IPS-NIHi7 (cell line): Measurements from ENCODE around the gene PSMA5.

Source experiments
- DNase-seq: peaks from one replicate; pipeline ENCODE4 v3.0.0; 2012; ENCODE audit warnings: mixed read lengths; ENCODE audit errors: extremely low spot score

Gene PSMA5

DNA sequence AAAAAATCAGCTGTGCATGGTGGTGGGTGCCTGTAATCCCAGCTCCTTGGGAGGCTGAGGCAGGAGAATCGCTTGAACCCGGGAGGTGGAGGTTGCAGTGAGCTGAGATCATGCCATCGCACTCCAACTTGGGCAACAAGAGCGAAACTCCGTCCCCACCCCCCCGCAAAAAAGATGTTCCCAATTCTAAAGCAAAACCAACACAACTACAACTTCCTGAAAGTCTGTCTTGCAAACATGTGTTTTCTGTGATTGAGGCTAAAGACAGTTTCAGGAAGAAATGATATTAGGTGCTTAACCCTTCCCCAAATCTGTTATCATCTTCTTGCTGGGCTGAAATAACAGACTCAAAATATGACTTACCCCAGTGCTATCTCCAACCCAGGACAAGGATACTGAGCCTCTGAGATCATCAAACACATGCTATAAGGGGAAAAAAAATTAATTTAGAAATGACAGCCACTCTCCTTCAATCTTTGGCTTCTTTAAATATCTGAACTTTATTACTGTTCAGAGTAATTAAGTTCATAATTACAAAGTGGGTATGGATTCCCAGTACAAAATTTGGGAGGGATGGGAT lies 57.0 kb downstream of the PSMA5 start:
- DNase-seq, result no peak

DNA sequence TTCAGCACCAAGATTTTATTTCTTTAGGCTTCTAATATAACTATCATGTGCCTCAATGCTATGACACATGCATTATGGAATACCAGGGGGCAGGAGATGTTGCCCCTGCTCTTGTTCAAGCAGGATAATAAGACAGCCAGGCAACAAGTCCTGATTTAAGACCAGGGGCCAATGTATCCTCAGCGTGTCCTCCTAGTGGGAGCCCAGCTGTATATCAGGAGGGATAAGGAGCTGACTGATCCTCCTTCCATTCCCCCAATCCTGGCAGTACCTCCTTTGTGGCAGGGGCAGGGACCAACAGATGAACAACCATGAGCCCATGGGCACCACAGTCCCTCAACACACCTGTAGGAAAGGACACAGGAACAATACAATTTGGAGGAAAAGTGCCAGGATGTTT lies 57.8 kb downstream of the PSMA5 start:
- DNase-seq, result peak; percentile 24

GRCh38 chr1:109367626-109368025 lies 58.6 kb downstream of the PSMA5 start:
- no peak for DNase-seq

DNA sequence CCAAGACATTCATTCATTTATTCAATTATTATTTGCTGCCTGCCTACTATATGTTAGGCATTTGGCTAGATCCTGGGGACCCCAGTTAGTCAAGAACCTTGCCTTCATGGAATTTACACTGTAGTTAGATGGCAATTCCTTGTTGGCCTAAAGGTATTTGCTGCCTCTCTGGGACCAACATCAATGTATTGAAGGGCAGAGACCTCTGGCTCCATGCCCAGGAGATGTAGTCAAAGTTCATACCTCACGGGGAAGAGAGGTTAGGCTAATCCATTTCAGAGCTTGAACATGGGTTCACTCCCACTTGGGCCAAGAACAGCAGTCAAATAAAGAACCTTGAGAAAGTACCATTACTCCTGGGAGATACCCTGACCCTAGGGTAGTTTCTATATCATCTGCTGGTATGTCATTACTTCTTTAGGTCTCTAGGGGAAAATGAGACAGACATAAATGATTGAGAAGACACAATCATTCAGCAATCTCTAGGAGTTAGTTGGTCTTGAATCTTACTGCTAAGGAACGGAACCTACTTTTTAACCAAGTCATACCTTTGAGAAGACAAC lies 60.5 kb downstream of the PSMA5 start:
- DNase-seq, result no peak

DNA sequence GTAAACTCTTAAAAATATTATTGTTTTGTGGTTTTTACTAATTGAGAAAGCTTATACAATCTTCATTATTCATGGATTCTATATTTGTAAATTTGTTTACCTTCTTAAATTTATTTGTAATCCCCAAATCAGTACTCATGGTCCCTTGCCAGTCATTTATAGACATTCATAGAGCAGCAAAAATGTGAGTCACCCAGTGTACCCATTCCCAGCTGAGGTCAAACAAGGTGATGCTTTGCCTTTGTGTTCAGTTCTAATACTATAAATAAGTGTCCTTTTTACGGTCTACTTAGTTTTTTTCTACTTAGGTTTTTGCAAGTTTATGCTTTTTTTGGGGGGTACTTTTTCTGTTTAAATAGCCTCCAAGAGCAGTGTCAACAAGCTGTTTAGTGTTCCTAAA lies 64.6 kb downstream of the PSMA5 start:
- DNase-seq, result no peak

- DNase-seq, result no peak
Measured at GRCh38 chr1:109361069-109361468, 65.2 kb downstream of the PSMA5 start.

GRCh38 chr1:109357616-109358015 lies 68.6 kb downstream of the PSMA5 start:
- no peak for DNase-seq

DNA sequence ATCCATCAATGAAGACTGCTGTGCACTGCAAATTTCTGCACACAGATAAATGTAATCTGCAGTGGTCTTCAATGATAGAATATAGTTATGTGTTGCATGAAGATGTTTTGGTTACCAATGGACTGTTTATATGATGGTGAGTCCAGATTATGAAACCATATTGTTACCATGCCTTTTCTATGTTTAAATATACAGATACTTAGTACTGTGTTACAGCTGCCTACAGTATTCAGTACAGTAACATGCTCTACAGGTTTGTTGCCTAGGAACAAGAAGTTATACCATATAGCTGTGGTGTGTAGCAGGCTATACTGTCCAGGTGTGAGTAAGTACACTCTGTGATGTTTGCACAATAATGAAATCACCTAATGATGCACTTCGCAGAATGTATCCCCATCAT lies 69.3 kb downstream of the PSMA5 start:
- no peak for DNase-seq

DNA sequence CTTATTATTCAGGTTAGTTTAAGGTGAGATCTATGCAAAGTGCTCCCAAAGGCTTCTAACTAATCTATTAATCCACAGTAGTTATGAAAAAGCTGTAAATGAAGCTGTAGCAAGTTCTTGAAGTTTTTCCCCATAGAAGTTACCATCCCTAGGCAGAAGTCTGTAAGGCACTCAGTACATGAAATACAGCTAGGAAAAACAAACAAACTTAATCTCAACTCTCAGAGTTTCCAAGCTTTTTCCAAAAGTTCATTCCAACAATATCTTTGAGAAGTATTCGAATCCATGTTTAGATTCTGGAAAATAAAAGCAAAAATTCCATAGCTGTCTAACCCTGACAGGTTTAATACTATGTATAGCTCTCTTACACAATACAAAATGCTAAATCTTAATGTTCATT lies 69.7 kb downstream of the PSMA5 start:
- no peak for DNase-seq

DNA sequence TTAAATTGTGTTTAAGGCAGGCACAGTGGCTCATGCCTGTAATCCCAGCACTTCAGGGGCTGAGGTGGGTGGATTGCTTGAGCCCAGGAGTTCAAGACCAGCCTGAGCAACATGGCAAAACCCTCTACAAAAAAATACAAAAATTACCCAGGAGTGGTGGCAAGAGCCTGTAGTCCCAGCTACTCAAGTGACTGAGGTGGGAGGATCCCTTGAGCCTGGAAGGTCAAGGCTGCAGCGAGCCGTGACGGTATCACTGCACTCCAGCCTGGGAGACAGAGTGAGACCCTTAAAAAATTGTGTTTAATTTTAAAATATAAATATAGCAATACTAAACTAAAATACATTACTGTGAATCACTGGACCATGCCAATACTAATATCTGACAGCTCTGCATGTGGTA lies 71.3 kb downstream of the PSMA5 start:
- no peak for DNase-seq

- DNase-seq, result no peak
Measured at GRCh38 chr1:109351457-109351856, 74.8 kb downstream of the PSMA5 start.

- no peak for DNase-seq
Measured at GRCh38 chr1:109350655-109351054, 75.6 kb downstream of the PSMA5 start.

DNA sequence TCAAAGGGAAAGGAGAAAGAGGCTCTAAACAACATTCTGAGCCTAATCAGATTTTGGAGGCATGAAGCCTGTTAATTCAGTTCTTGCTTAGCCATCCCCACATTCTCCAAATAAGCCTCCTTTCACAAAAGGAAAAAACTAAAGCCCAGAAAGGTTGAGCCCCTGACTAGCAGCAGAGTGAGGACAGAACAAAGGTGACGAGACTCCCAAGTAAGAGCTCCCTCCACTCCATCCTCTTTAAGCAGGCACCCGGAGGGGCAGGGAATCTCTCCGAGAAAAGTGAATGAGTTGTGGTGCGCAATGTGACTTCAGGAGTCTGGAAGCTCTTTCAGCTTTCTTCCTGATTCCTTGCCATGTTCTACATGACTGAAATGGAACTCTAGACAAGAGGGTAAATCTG lies 76.1 kb downstream of the PSMA5 start:
- DNase-seq, result no peak
